Smooth muscle cell (in vitro differentiated cells): ENCODE data around the gene GKAP1. TPM values are rescaled to one million over a fixed set of nuclear protein-coding genes. Genes with fewer than 3 reads are reported as not detected.

Experiments used
- DNase-seq: peaks from one replicate; lab custom pipeline; 2025; ENCODE audit not compliant: unreplicated experiment; lab: John Stamatoyannopoulos, UW
- H2AFZ ChIP-seq: fragments of 200-600 bp; sonication (generic); 2 replicates; pipeline ENCODE4 v1.6.0; 2016; ENCODE audit warnings: antibody characterized with exemption, low read depth, mild to moderate bottlenecking
- H3F3A ChIP-seq: fragments of 200-600 bp; sonication (generic); 2 replicates; pipeline ENCODE4 v1.6.0; 2017; ENCODE audit warnings: antibody characterized with exemption, low read depth
- H3K27ac ChIP-seq: fragments of 200-600 bp; sonication (generic); 2 replicates; pipeline ENCODE4 v1.5.1; 2016; ENCODE audit warnings: low read depth, mild to moderate bottlenecking
- H3K27me3 ChIP-seq: fragments of 200-600 bp; sonication (generic); 2 replicates; pipeline ENCODE4 v1.6.1; 2016; ENCODE audit warnings: low read depth, mild to moderate bottlenecking
- H3K36me3 ChIP-seq: fragments of 200-600 bp; sonication (generic); 2 replicates; pipeline ENCODE4 v1.5.1; 2016; ENCODE audit warnings: low read depth
- H3K4me1 ChIP-seq: fragments of 200-600 bp; sonication (generic); 2 replicates; pipeline ENCODE4 v1.5.1; 2016; ENCODE audit warnings: low read depth
- H3K4me2 ChIP-seq: fragments of 200-600 bp; sonication (generic); 2 replicates; pipeline ENCODE4 v1.6.0; 2016; ENCODE audit warnings: mild to moderate bottlenecking
- H3K4me3 ChIP-seq: fragments of 200-600 bp; sonication (generic); 2 replicates; pipeline ENCODE4 v1.5.1; 2016; ENCODE audit warnings: mild to moderate bottlenecking
- H3K79me2 ChIP-seq: fragments of 200-600 bp; sonication (generic); 2 replicates; pipeline ENCODE4 v1.6.0; 2016; ENCODE audit warnings: low read depth, mild to moderate bottlenecking
- H3K9ac ChIP-seq: fragments of 200-600 bp; sonication (generic); 2 replicates; pipeline ENCODE4 v1.6.0; 2016; ENCODE audit warnings: low read depth
- H3K9me3 ChIP-seq: fragments of 200-600 bp; sonication (generic); replicated peaks from 2 replicates; pipeline ENCODE4 v1.5.1; 2016; ENCODE audit warnings: low read depth
- H4K20me1 ChIP-seq: fragments of 200-600 bp; sonication (generic); 2 replicates; pipeline ENCODE4 v1.6.0; 2016; ENCODE audit warnings: low read depth
- CTCF ChIP-seq: fragments of 200-600 bp; sonication (generic); IDR thresholded peaks from 2 replicates; pipeline ENCODE4 v1.5.1; 2017; ENCODE audit warnings: borderline replicate concordance, mild to moderate bottlenecking, antibody characterized with exemption; ENCODE audit not compliant: insufficient read depth, poor library complexity, severe bottlenecking
- WGBS: methylation state at CpG from one replicate; pipeline ENCODE4 v1.1.7; 2016; ENCODE audit warnings: low lambda C conversion rate; 5-methylcytosine and 5-hydroxymethylcytosine counted together
- polyA plus RNA-seq: library from polyadenylated mRNA; unstranded; fragments of >200 nt; fragmentation: Nextera tagmentation; extraction: Ambion mirVana; gene quantifications from 2 replicates; pipeline ENCODE4 v1.2.1, GENCODE V29; 2016
- total RNA-seq: library from RNA; depleted of rRNA; stranded (reverse); fragments of >200 nt; gene quantifications from 2 replicates; pipeline ENCODE4 v1.2.3, GENCODE V29; 2014

GKAP1 gene
- total and polyA plus RNA-seq, 2 experiments from 2014 or later, result not detected

- TF ChIP-seq CTCF, result no peak
- WGBS, result 90% methylated on average over 5 of the region's 5 CpGs
- H2AFZ ChIP-seq, result no peak overlapping the region
These were observed 52.2 kb downstream of the GKAP1 start for GRCh38 chr9:83765376-83765775.

GRCh38 chr9:83754383-83754977, 63.1 kb downstream of the GKAP1 start:
- no peak for TF ChIP-seq CTCF
- H3K27me3 ChIP-seq, result no peaks in the 10 kb centered on the region
- H3K27ac ChIP-seq, result no peak overlapping the region
- no peak overlapping the region for H3K4me2 ChIP-seq
- H3K4me1 ChIP-seq, result no peaks in the 10 kb centered on the region
- no peak for DNase-seq
- H3K9ac ChIP-seq, result no peak overlapping the region
- no peak overlapping the region for H2AFZ ChIP-seq
- no peaks in the 10 kb centered on the region for H3K9me3 ChIP-seq
- no peaks in the 10 kb centered on the region for H4K20me1 ChIP-seq
- no peak overlapping the region for H3K4me3 ChIP-seq
- no peaks in the 10 kb centered on the region for H3F3A ChIP-seq
- no peaks in the 10 kb centered on the region for H3K79me2 ChIP-seq
- no peaks in the 10 kb centered on the region for H3K36me3 ChIP-seq

More at GRCh38 chr9:83765376-83765775, 52.2 kb downstream of the GKAP1 start:
- Histone ChIP-seq H3K4me2 (no peak overlapping the region), H4K20me1 (no peaks in the 10 kb centered on the region), H3K4me1 (no peaks in the 10 kb centered on the region), H3K4me3 (no peak overlapping the region), H3K9ac (no peak overlapping the region), H3K27ac (no peak overlapping the region), H3K9me3 (no peaks in the 10 kb centered on the region), H3K79me2 (no peaks in the 10 kb centered on the region), H3F3A (no peaks in the 10 kb centered on the region), H3K36me3 (no peaks in the 10 kb centered on the region), H3K27me3 (no peaks in the 10 kb centered on the region)
- DNase-seq, result no peak

- no peak overlapping the region for H3K27ac ChIP-seq
- H3K27me3 ChIP-seq, result no peaks in the 10 kb centered on the region
- no peak overlapping the region for H3K9ac ChIP-seq
- H3K4me2 ChIP-seq, result no peak overlapping the region
- H2AFZ ChIP-seq, result no peak overlapping the region
- H3K36me3 ChIP-seq, result no peaks in the 10 kb centered on the region
- no peaks in the 10 kb centered on the region for H3F3A ChIP-seq
- no peak for DNase-seq
- H3K4me1 ChIP-seq, result no peaks in the 10 kb centered on the region
- WGBS, result 87% methylated on average over 3 of the region's 3 CpGs
- no peaks in the 10 kb centered on the region for H3K9me3 ChIP-seq
- no peaks in the 10 kb centered on the region for H4K20me1 ChIP-seq
- no peaks in the 10 kb centered on the region for H3K79me2 ChIP-seq
- TF ChIP-seq CTCF, result no peak
- H3K4me3 ChIP-seq, result no peak overlapping the region
These were observed 67.9 kb downstream of the GKAP1 start for GRCh38 chr9:83749706-83750105.

- no peak overlapping the region for H3K4me2 ChIP-seq
- H3K27ac ChIP-seq, result no peak overlapping the region
- no peaks in the 10 kb centered on the region for H3K36me3 ChIP-seq
- no peaks in the 10 kb centered on the region for H3K27me3 ChIP-seq
- 80% methylated on average over 1 of the region's 1 CpG for WGBS
- H3K9ac ChIP-seq, result no peak overlapping the region
- H4K20me1 ChIP-seq, result no peaks in the 10 kb centered on the region
- no peaks in the 10 kb centered on the region for H3F3A ChIP-seq
- no peaks in the 10 kb centered on the region for H3K9me3 ChIP-seq
- H2AFZ ChIP-seq, result no peak overlapping the region
- no peaks in the 10 kb centered on the region for H3K79me2 ChIP-seq
- no peak for TF ChIP-seq CTCF
- H3K4me3 ChIP-seq, result no peak overlapping the region
- DNase-seq, result no peak
- H3K4me1 ChIP-seq, result no peaks in the 10 kb centered on the region
These were observed 73.4 kb downstream of the GKAP1 start for GRCh38 chr9:83744206-83744605.
